Measurements from ENCODE around the gene NTSR1. TPM values are rescaled to one million over a fixed set of nuclear protein-coding genes. Genes with fewer than 3 reads are reported as not detected.

NTSR1 gene
- total and polyA plus RNA-seq, 2 of the 8 experiments (the other 6 are each of a cell fraction or from before 2014, with no cell fraction given): 0.53 to 0.89 TPM

- no peak for FAIRE-seq
- H3K4me2 ChIP-seq (ENCODE audit: insufficient read depth in 1 of 2, low read depth in 2 of 2, low read length in 2 of 2): no peak overlapping the region
- CTCF ChIA-PET (ENCODE audit: partially characterized antibody): interaction anchor here (0.6 to 1.4 kb wide), 6 partner anchors 21 to 530 kb away, joined by 3 to 4 read pairs (median 4); no protein-coding TSS in a partner anchor
- no peak for TF ChIP-seq SRF (IDR thresholded peaks at IDR 0.05; ENCODE audit: low read depth, low read length)
- TF ChIP-seq PHF8 (conservative IDR thresholded peaks at IDR 0.05; ENCODE audit: low read depth, low read length): no peak
- no peak for TF ChIP-seq ASH2L (IDR thresholded peaks at IDR 0.05; ENCODE audit: low read length)
- TF ChIP-seq TEAD4 (IDR thresholded peaks at IDR 0.05; ENCODE audit: low read depth, low read length): no peak
- no peak for TF ChIP-seq NRF1 (IDR thresholded peaks at IDR 0.05; ENCODE audit: low read depth, low read length)
- TF ChIP-seq CHD1 (IDR thresholded peaks at IDR 0.05; ENCODE audit: low read depth, low read length): no peak
- no peak for TF ChIP-seq ATF3 (IDR thresholded peaks at IDR 0.05; ENCODE audit: insufficient read depth, low read depth, low read length)
- no peak for TF ChIP-seq JUND (IDR thresholded peaks at IDR 0.05; ENCODE audit: low read length)
- TF ChIP-seq USF2 (IDR thresholded peaks at IDR 0.05; ENCODE audit: low read length): no peak
- TF ChIP-seq MAX (IDR thresholded peaks at IDR 0.05): no peak
- no peak for TF ChIP-seq RXRA (IDR thresholded peaks at IDR 0.05; ENCODE audit: insufficient read depth, low read depth, low read length)
- no peak for TF ChIP-seq RBBP5 (IDR thresholded peaks at IDR 0.05; ENCODE audit: borderline replicate concordance, low read depth, low read length)
- no peak for TF ChIP-seq TCF12 (IDR thresholded peaks at IDR 0.05; ENCODE audit: low read depth, low read length)
Measured at GRCh38 chr20:62762376-62762775, 53.7 kb downstream of the NTSR1 start.

More at GRCh38 chr20:62762376-62762775, 53.7 kb downstream of the NTSR1 start:
- Histone ChIP-seq H2AK5ac (ENCODE audit: low read depth, low read length) (no peak overlapping the region), H3K9ac (replicated peaks in 1 of 4; ENCODE audit: extremely low read depth in 1 of 4, low read depth in 3 of 4, low read length in 3 of 4) (no peak overlapping the region), H3K23ac (ENCODE audit: insufficient read length) (no peak overlapping the region), H2BK15ac (ENCODE audit: low read length) (no peak overlapping the region), H3K9me3 (ENCODE audit: insufficient read depth in 2 of 2, low read depth in 1 of 2, low read length in 1 of 2) (no peaks in the 10 kb centered on the region), H4K20me1 (replicated peaks in 1 of 2; ENCODE audit: control insufficient read depth in 1 of 2, insufficient read depth in 2 of 2, low read length in 2 of 2) (peaks cover 0 to 1% of the 10 kb centered on the region in 2 experiments), H3K36me3 (ENCODE audit: control insufficient read depth in 2 of 4, insufficient read depth in 4 of 4, low read length in 3 of 4) (no peaks in the 10 kb centered on the region), H3K27ac (ENCODE audit: low read depth, low read length) (no peak overlapping the region), H3K27me3 (replicated peaks in 1 of 4; ENCODE audit: control insufficient read depth in 3 of 4, extremely low read depth in 1 of 4, insufficient read depth in 3 of 4, low read length in 3 of 4) (no peaks in the 10 kb centered on the region; a peak in 1 of 7 replicates), H2BK12ac (ENCODE audit: low read depth, low read length) (no peak overlapping the region), H2BK120ac (replicated peaks; ENCODE audit: low read depth, low read length) (no peak overlapping the region), H3K79me2 (ENCODE audit: control insufficient read depth in 1 of 2, insufficient read depth in 2 of 2, low read length in 2 of 2) (no peaks in the 10 kb centered on the region), H4K8ac (ENCODE audit: extremely low read depth, insufficient read depth, low read length) (peak overlapping the region; percentile 25; the same call in 1 of the 2 replicates), H4K91ac (replicated peaks; ENCODE audit: insufficient read length, low read length) (no peak overlapping the region), H4K5ac (ENCODE audit: insufficient read length, low read depth, low read length) (no peak overlapping the region), H2AFZ (ENCODE audit: low read length) (no peak overlapping the region), H3K18ac (ENCODE audit: extremely low read depth, low read length) (no peak overlapping the region), H3K23me2 (ENCODE audit: low read depth, low read length) (no peaks in the 10 kb centered on the region), H2BK20ac (ENCODE audit: low read length) (no peak overlapping the region), H3K4ac (replicated peaks; ENCODE audit: insufficient read length, low read depth, low read length) (no peak overlapping the region), H3K4me1 (replicated peaks in 1 of 4; ENCODE audit: control insufficient read depth in 3 of 4, insufficient read depth in 4 of 4, low read length in 3 of 4) (no peaks in the 10 kb centered on the region; a peak in 3 of 7 replicates), H3K79me1 (ENCODE audit: low read depth, low read length) (no peaks in the 10 kb centered on the region), H3K4me3 (ENCODE audit: extremely low read depth in 1 of 4, insufficient read depth in 2 of 4, low read depth in 3 of 4, low read length in 4 of 4) (no peak overlapping the region), H3K14ac (ENCODE audit: insufficient read length) (no peak overlapping the region), H2BK5ac (ENCODE audit: low read depth, low read length) (no peak overlapping the region), H3K56ac (replicated peaks; ENCODE audit: insufficient read length, low read depth, low read length) (no peak overlapping the region)
- DNase-seq (ENCODE audit: low read depth in 1 of 2, low spot score in 2 of 2): no peak
- POLR2A ChIA-PET (ENCODE audit: partially characterized antibody): interaction anchor here (1.6 kb wide), 1 partner anchor 11 kb away, joined by 5 read pairs; no protein-coding TSS in a partner anchor
- 84% methylated on average over 17 of the region's 22 CpGs; no CpG with 5 or more reads in 1 of the 2 experiments for WGBS, 2 experiments (ENCODE audit: extremely low coverage in 1 of 2, insufficient coverage in 1 of 2, insufficient read length in 1 of 2, insufficient replicate concordance in 2 of 2, low coverage in 1 of 2, low lambda C conversion rate in 2 of 2, missing lambda C conversion rate in 1 of 2)
